Ovary (tissue), 9 donors: ENCODE results near the gene TCEANC2. TPM values are rescaled to one million over a fixed set of nuclear protein-coding genes. Genes with fewer than 3 reads are reported as not detected.

Source experiments
- DNase-seq, 5 donors: peaks; one replicate each; pipeline ENCODE4 v3.0.0-alpha.2; 2019 to 2020
- H3K27ac ChIP-seq, 2 donors: fragments of 200-600 bp; one replicate each; pipeline versions ENCODE4 v1.5.1 to v1.8.0; 2019 to 2022
- H3K27me3 ChIP-seq: fragments of 200-600 bp; one replicate; pipeline ENCODE4 v1.8.0; 2022
- H3K36me3 ChIP-seq: fragments of 200-600 bp; sonication (generic); one replicate; pipeline ENCODE4 v1.5.1; 2019
- H3K4me1 ChIP-seq: one replicate; pipeline ENCODE4 v1.8.1; 2013; ENCODE audit warnings: mild to moderate bottlenecking, moderate library complexity; ENCODE audit not compliant: insufficient read depth
- H3K4me3 ChIP-seq: fragments of 200-600 bp; sonication (generic); one replicate; pipeline ENCODE4 v1.5.1; 2017
- H3K9me3 ChIP-seq, 2 donors: fragments of 200-600 bp in 1 of 2; sonication (generic) in 1 of 2; one replicate each; pipeline versions ENCODE4 v1.5.1 to v1.8.1; 2013 to 2019; ENCODE audit warnings: mild to moderate bottlenecking in 1 of 2, moderate library complexity in 1 of 2
- CTCF ChIP-seq, 3 donors: fragments of 450-650 bp in 2 of 3; fragments of 200-600 bp in 1 of 3; IDR thresholded peaks; one replicate each; pipeline versions ENCODE4 v1.5.1 to v1.8.0; 2016 to 2022; ENCODE audit warnings: antibody characterized with exemption in 3 of 3, mild to moderate bottlenecking in 1 of 3
- EP300 ChIP-seq: sonication (generic); formaldehyde crosslinking; IDR thresholded peaks from one replicate; pipeline ENCODE4 v1.6.1; 2017; ENCODE audit warnings: antibody characterized with exemption
- POLR2A ChIP-seq: fragments of 450-650 bp; IDR thresholded peaks from one replicate; pipeline ENCODE4 v1.6.1; 2017; ENCODE audit warnings: antibody characterized with exemption, mild to moderate bottlenecking, moderate library complexity
- WGBS, 3 donors: extraction: QIAGEN DNeasy Blood & Tissue Kit in 1 of 3; methylation state at CpG; one replicate each; pipeline versions ENCODE4 v1.1.5 to v1.1.7; 2013 to 2017; 5-methylcytosine and 5-hydroxymethylcytosine counted together
- intact Hi-C, 4 donors: fragments of 100-400 bp; cut with DNase I; formaldehyde crosslinking; loops; one replicate each; pipeline versions ENCODE4 v1.11.0 to v1.15.1; 2022 to 2023
- polyA plus RNA-seq, 2 donors: library from polyadenylated mRNA; stranded (reverse); fragments of 200-250 nt in 1 of 2; fragments of 350-450 nt in 1 of 2; fragmentation: Illumina TruSeq in 1 of 2; extraction: RNeasy Lipid Tissue Mini Kit (QIAGEN cat#74804) in 1 of 2; gene quantifications; one replicate each; pipeline ENCODE4 v1.2.3, GENCODE V29; 2013 to 2014
- total RNA-seq, 7 donors: library from RNA; depleted of rRNA in 2 of 7; stranded (reverse); fragments of >200 nt in 2 of 7; fragmentation: NEBNext Ultra II Directional in 3 of 7; extraction: Animal tissue kit (Norgen Biotek cat#: 25700) in 3 of 7; gene quantifications; one replicate each; pipeline versions ENCODE4 v1.1.0 to v1.2.4, GENCODE V29; 2016 to 2023
- donor health status: DM: no; HTN: no; CAD: no; lungs with moderate emphysema.
- donor health status: DM: no; HTN: no; CAD: no.
- donor health status: Bipolar disorder and iron deficiency.
- donor health status: DM: yes; HTN: yes; CAD: no.
- donor health status: DM: no; HTN: no; CAD: no.
- donor health status: DM: yes; HTN: yes; CAD: no.

The TCEANC2 gene
- total and polyA plus RNA-seq, 9 donors: 1.8 to 5.2 (median 3.0) TPM

GRCh38 chr1:54108156-54108555, 54.7 kb downstream of the TCEANC2 start:
- intact Hi-C loops: no loop called here
- Histone ChIP-seq H3K36me3 (no peaks in the 10 kb centered on the region), H3K9me3 (no peaks in the 10 kb centered on the region), H3K4me3 (no peak overlapping the region), H3K27ac (no peak overlapping the region), H3K4me1 (peaks cover 2% of the 10 kb centered on the region), H3K27me3 (no peaks in the 10 kb centered on the region)
- 80 to 88% (median 87%) methylated on average over 3 of the region's 3 CpGs for WGBS, 3 donors
- no peak for TF ChIP-seq POLR2A
- TF ChIP-seq CTCF (IDR thresholded peaks at IDR 0.05): no peak
- no peak for TF ChIP-seq EP300
- DNase-seq: no peak

GRCh38 chr1:54109129-54110090, 56.0 kb downstream of the TCEANC2 start:
- H3K4me3 ChIP-seq: no peak overlapping the region
- H3K27ac ChIP-seq: no peak overlapping the region
- H3K36me3 ChIP-seq: no peaks in the 10 kb centered on the region
- H3K4me1 ChIP-seq: peaks cover 2% of the 10 kb centered on the region
- DNase-seq: no peak
- 88 to 92% (median 90%) methylated on average over 6 of the region's 6 CpGs for WGBS, 3 donors
- H3K27me3 ChIP-seq: no peaks in the 10 kb centered on the region
- H3K9me3 ChIP-seq: no peaks in the 10 kb centered on the region
- TF ChIP-seq POLR2A: no peak
- TF ChIP-seq CTCF (IDR thresholded peaks at IDR 0.05): no peak
- TF ChIP-seq EP300: no peak
- intact Hi-C loops: loop anchor here in 1 of 4 donors (10.0 kb wide), 1 partner anchor 295 kb away; the partner anchor contains the start of gene SSBP3

- H3K27me3 ChIP-seq: no peaks in the 10 kb centered on the region
- no peak overlapping the region for H3K27ac ChIP-seq
- no peak overlapping the region for H3K4me3 ChIP-seq
- intact Hi-C loops: loop anchor here in 1 of 4 donors (10.0 kb wide), 1 partner anchor 294 kb away; the partner anchor contains the start of gene SSBP3
- WGBS, 3 donors: 93 to 97% (median 97%) methylated on average over 10 of the region's 10 CpGs
- no peak for TF ChIP-seq CTCF (IDR thresholded peaks at IDR 0.05)
- no peak for TF ChIP-seq POLR2A
- no peak for TF ChIP-seq EP300
- peaks cover 2% of the 10 kb centered on the region for H3K4me1 ChIP-seq
- DNase-seq: no peak
- no peaks in the 10 kb centered on the region for H3K9me3 ChIP-seq
- H3K36me3 ChIP-seq: no peaks in the 10 kb centered on the region
These were observed 57.6 kb downstream of the TCEANC2 start for GRCh38 chr1:54110996-54111395.

GRCh38 chr1:54111624-54112023, 58.2 kb downstream of the TCEANC2 start:
- H3K4me3 ChIP-seq: no peak overlapping the region
- 78 to 82% (median 80%) methylated on average over 3 of the region's 3 CpGs for WGBS, 3 donors
- no peak for TF ChIP-seq CTCF (IDR thresholded peaks at IDR 0.05)
- H3K27me3 ChIP-seq: no peaks in the 10 kb centered on the region
- DNase-seq: no peak
- peaks cover 2% of the 10 kb centered on the region for H3K4me1 ChIP-seq
- intact Hi-C loops: loop anchor here in 1 of 4 donors (10.0 kb wide), 1 partner anchor 293 kb away; the partner anchor contains the start of gene SSBP3
- no peaks in the 10 kb centered on the region for H3K36me3 ChIP-seq
- H3K9me3 ChIP-seq: no peaks in the 10 kb centered on the region
- no peak overlapping the region for H3K27ac ChIP-seq
